HepG2 (cell line): ENCODE data around the gene GDPD5. TPM values are rescaled to one million over a fixed set of nuclear protein-coding genes. Genes with fewer than 3 reads are reported as not detected.

Experiments used
- ATAC-seq: fragments of 200-7000 bp; cut with Tn5 transposase; 3 replicates; pipeline ENCODE4 v1.9.1; 2020; ENCODE audit warnings: mild to moderate bottlenecking, moderate library complexity
- BruUV-seq: library from RNA; stranded (reverse); fragments of 400-500 nt; replicated peaks from 2 replicates; lab custom pipeline; 2021; lab: Mats Ljungman, UMichigan
- CTCF ChIA-PET: fragments of 300-600 bp; formaldehyde crosslinking; extraction: SDS; loops from one replicate; lab custom pipeline; 2021; ENCODE audit warnings: low total read pairs, inconsistent platforms, low intra/inter-chr PET ratio; lab: Yijun Ruan, JAX
- POLR2A ChIA-PET: fragments of 350-600 bp; sonication (Branson Sonifier 250); formaldehyde crosslinking; loops from one replicate; lab custom pipeline; 2020; ENCODE audit warnings: antibody characterized with exemption, inconsistent platforms; lab: Yijun Ruan, JAX
- DNase-seq: peaks from one replicate; pipeline ENCODE4 v3.0.0-alpha.2; 2015; ENCODE audit warnings: low spot score
- FAIRE-seq: peaks from 3 replicates; lab custom pipeline; 2011; peaks lifted over from hg19 to GRCh38; lab: Jason Lieb, UNC
- H2AFZ ChIP-seq: one replicate; pipeline ENCODE4 v1.6.1; 2011; ENCODE audit warnings: low read length, inconsistent platforms
- H3K27ac ChIP-seq: fragments of 300-600 bp; 3 replicates; pipeline ENCODE4 v1.8.0; 2011; ENCODE audit warnings: mixed run types, mild to moderate bottlenecking, mixed read lengths, low read length, inconsistent platforms; ENCODE audit not compliant: insufficient read depth; ENCODE audit errors: extremely low read length
- H3K27me3 ChIP-seq, 2 experiments: fragments of 200-600 bp in 1 of 2; 2 replicates in 1 of 2; 3 replicates in 1 of 2; pipeline versions ENCODE4 v1.6.0 to v1.8.0; 2011; ENCODE audit warnings: low read length in 2 of 2, mild to moderate bottlenecking in 2 of 2, moderate library complexity in 2 of 2, inconsistent platforms in 1 of 2; ENCODE audit not compliant: insufficient read depth in 2 of 2, control insufficient read depth in 1 of 2
- H3K36me3 ChIP-seq, 2 experiments: fragments of 200-600 bp in 1 of 2; replicated peaks in 1 of 2; 2 replicates in 1 of 2; 3 replicates in 1 of 2; pipeline versions ENCODE4 v1.5.1 to v1.8.0; 2011; ENCODE audit warnings: low read length in 2 of 2, inconsistent platforms in 1 of 2; ENCODE audit not compliant: insufficient read depth in 2 of 2, control insufficient read depth in 1 of 2
- H3K4me1 ChIP-seq: 2 replicates; pipeline ENCODE4 v1.5.1; 2012; ENCODE audit warnings: low read length, inconsistent platforms; ENCODE audit not compliant: insufficient read depth
- H3K4me2 ChIP-seq: 2 replicates; pipeline ENCODE4 v1.6.0; 2011; ENCODE audit warnings: low read depth, low read length, inconsistent platforms
- H3K4me3 ChIP-seq, 3 experiments: fragments of 200-600 bp in 1 of 3; sonication (generic), shearing (Covaris generic) in 1 of 3; replicated peaks in 1 of 3; 2 replicates each; pipeline ENCODE4 v1.5.1; 2011 to 2016; ENCODE audit warnings: low read length in 3 of 3, inconsistent platforms in 2 of 3, low read depth in 2 of 3, mild to moderate bottlenecking in 2 of 3, control low read depth in 1 of 3, mixed read lengths in 1 of 3; ENCODE audit not compliant: insufficient read depth in 1 of 3
- H3K79me2 ChIP-seq: one replicate; pipeline ENCODE4 v1.6.1; 2011; ENCODE audit warnings: low read length, inconsistent platforms; ENCODE audit not compliant: insufficient read depth
- H3K9ac ChIP-seq: 2 replicates; pipeline ENCODE4 v1.6.0; 2011; ENCODE audit warnings: mild to moderate bottlenecking, low read depth, low read length, inconsistent platforms; ENCODE audit not compliant: insufficient read depth
- H3K9me3 ChIP-seq: 2 replicates; pipeline ENCODE4 v1.5.1; 2012; ENCODE audit warnings: mild to moderate bottlenecking, low read length
- H4K20me1 ChIP-seq: 2 replicates; pipeline ENCODE4 v1.6.0; 2011; ENCODE audit warnings: inconsistent platforms, mild to moderate bottlenecking, low read length, moderate library complexity; ENCODE audit not compliant: insufficient read depth
- ATF3 ChIP-seq: sonication (generic); formaldehyde crosslinking; IDR thresholded peaks from 2 replicates; pipeline ENCODE4 v1.4.0; 2020; ENCODE audit warnings: missing genetic modification reagents
- BHLHE40 ChIP-seq: IDR thresholded peaks from 2 replicates; pipeline ENCODE4 v1.6.1; 2011; ENCODE audit warnings: low read length, improper control_type of control experiment
- BRF2 ChIP-seq: sonication (generic); formaldehyde crosslinking; IDR thresholded peaks from 2 replicates; pipeline ENCODE4 v1.8.1; 2022; ENCODE audit warnings: mild to moderate bottlenecking, missing genetic modification reagents
- EHMT2 ChIP-seq: fragments of 200-600 bp; sonication (generic); IDR thresholded peaks from 2 replicates; pipeline ENCODE4 v1.7.0; 2017; ENCODE audit warnings: antibody characterized with exemption, low read depth, low read length, borderline replicate concordance
- FLYWCH1 ChIP-seq: sonication (generic); formaldehyde crosslinking; IDR thresholded peaks from 2 replicates; pipeline ENCODE4 v1.8.1; 2023; ENCODE audit warnings: mild to moderate bottlenecking, missing genetic modification reagents
- HOXA7 ChIP-seq: sonication (generic); formaldehyde crosslinking; IDR thresholded peaks from 2 replicates; pipeline ENCODE4 v1.8.1; 2022; ENCODE audit warnings: mild to moderate bottlenecking, missing genetic modification reagents, moderate library complexity
- KLF15 ChIP-seq: sonication (generic); formaldehyde crosslinking; IDR thresholded peaks from 2 replicates; pipeline ENCODE4 v1.8.1; 2023; ENCODE audit warnings: borderline replicate concordance, mild to moderate bottlenecking, inconsistent platforms, missing genetic modification reagents, mixed read lengths
- MAFF ChIP-seq: IDR thresholded peaks from 2 replicates; pipeline ENCODE4 v1.6.1; 2011; ENCODE audit warnings: low read depth, low read length, improper control_type of control experiment
- MEIS1 ChIP-seq: sonication (generic); formaldehyde crosslinking; IDR thresholded peaks from 2 replicates; pipeline ENCODE4 v1.9.0; 2021; ENCODE audit warnings: mild to moderate bottlenecking, missing genetic modification reagents, moderate library complexity, borderline replicate concordance
- MTF2 ChIP-seq: sonication (generic); formaldehyde crosslinking; IDR thresholded peaks from 2 replicates; pipeline ENCODE4 v1.5.0; 2020; ENCODE audit warnings: missing genetic modification reagents, borderline replicate concordance
- NBN ChIP-seq: fragments of 450-650 bp; conservative IDR thresholded peaks from 2 replicates; pipeline ENCODE4 v1.6.1; 2017
- SRSF1 ChIP-seq: fragments of 200-400 bp; formaldehyde crosslinking; optimal IDR thresholded peaks from 2 replicates; pipeline ENCODE3; 2017; ENCODE audit warnings: mild to moderate bottlenecking, low read depth, low read length, moderate library complexity
- TCF7 ChIP-seq: sonication (generic); IDR thresholded peaks from 2 replicates; pipeline ENCODE4 v1.6.1; 2016; ENCODE audit warnings: antibody characterized with exemption, low read depth
- XRCC5 ChIP-seq: fragments of 200-400 bp; formaldehyde crosslinking; optimal IDR thresholded peaks from 2 replicates; pipeline ENCODE3; 2017; ENCODE audit warnings: mild to moderate bottlenecking, low read length
- ZBTB1 ChIP-seq: sonication (generic); formaldehyde crosslinking; IDR thresholded peaks from 2 replicates; pipeline ENCODE4 v1.4.0; 2020; ENCODE audit warnings: missing genetic modification reagents, borderline replicate concordance
- ZNF160 ChIP-seq: sonication (generic); formaldehyde crosslinking; IDR thresholded peaks from 2 replicates; pipeline ENCODE4 v1.8.0; 2022; ENCODE audit warnings: mild to moderate bottlenecking, inconsistent platforms, missing genetic modification reagents
- ZNF33A ChIP-seq: sonication (generic); formaldehyde crosslinking; IDR thresholded peaks from 2 replicates; pipeline ENCODE4 v1.5.1; 2020; ENCODE audit warnings: missing genetic modification reagents, mild to moderate bottlenecking, moderate library complexity, borderline replicate concordance
- ZNF691 ChIP-seq: sonication (generic); formaldehyde crosslinking; IDR thresholded peaks from 2 replicates; pipeline ENCODE4 v1.4.0; 2020; ENCODE audit warnings: missing genetic modification reagents, low read depth, mild to moderate bottlenecking, borderline replicate concordance
- ZNF781 ChIP-seq: sonication (generic); formaldehyde crosslinking; IDR thresholded peaks from 2 replicates; pipeline ENCODE4 v1.5.1; 2020; ENCODE audit warnings: borderline replicate concordance, mild to moderate bottlenecking, missing genetic modification reagents; ENCODE audit errors: not compliant biosample characterization
- WGBS: methylation state at CpG from one replicate; pipeline ENCODE4 v1.1.6; 2017; ENCODE audit warnings: low lambda C conversion rate; 5-methylcytosine and 5-hydroxymethylcytosine counted together
- in situ Hi-C: cut with HindIII; loops from 2 replicates; pipeline ENCODE4 v1.10.0; 2017; ENCODE audit warnings: low pct_unique_long_range_greater_than_20kb; ENCODE audit not compliant: extremely low pct_ligation_motif_present
- intact Hi-C: fragments of 100-400 bp; cut with micrococcal nuclease; formaldehyde crosslinking; loops from one replicate; pipeline ENCODE4 v1.10.0; 2022; ENCODE audit not compliant: unreplicated experiment
- polyA plus RNA-seq, 8 experiments: library from polyadenylated mRNA; depleted of rRNA in 3 of 8; stranded (reverse) in 7 of 8; unstranded in 1 of 8; fragments of >200 nt; fragmentation: Illumina TruSeq in 4 of 8; extraction: Trizol in 4 of 8; gene quantifications; 2 replicates each; pipeline versions ENCODE4 v1.2.1 to v1.2.3, GENCODE V29; 2011 to 2016; ENCODE audit warnings: low read depth in 4 of 8, missing spikeins in 1 of 8, mixed read lengths in 1 of 8; ENCODE audit not compliant: insufficient read depth in 1 of 8
- total RNA-seq, 5 experiments: library from RNA; depleted of rRNA; stranded (reverse); fragments of >200 nt; fragmentation: Illumina TruSeq; extraction: Trizol; gene quantifications; 2 replicates each; pipeline ENCODE4 v1.2.3, GENCODE V29; 2016; ENCODE audit warnings: low read depth in 1 of 5

GDPD5 gene
- total and polyA plus RNA-seq, 2 of the 13 experiments (the other 11 are each of a cell fraction or from before 2014, with no cell fraction given) = 55.0 to 67.5 TPM

- Histone ChIP-seq H3K4me3 (no peak overlapping the region), H3K4me2 (no peak overlapping the region), H3K36me3 (no peaks in the 10 kb centered on the region), H3K4me1 (peaks cover 57% of the 10 kb centered on the region), H3K79me2 (no peaks in the 10 kb centered on the region), H2AFZ (no peak overlapping the region), H3K27ac (no peak overlapping the region), H3K9ac (no peak overlapping the region), H4K20me1 (no peaks in the 10 kb centered on the region), H3K9me3 (no peaks in the 10 kb centered on the region), H3K27me3 (no peaks in the 10 kb centered on the region; a peak in 1 of 5 replicates)
- no TSS peak for BruUV-seq
- ChIA-PET CTCF (no interaction called here), POLR2A (interaction anchor here (0.8 to 1.0 kb wide), 2 partner anchors 9 to 42 kb away, joined by 3 read pairs; no protein-coding TSS in a partner anchor)
- no peak for FAIRE-seq
- in situ Hi-C loops = no loop called here
- no peak for ATAC-seq
- DNase-seq = no peak
- TF ChIP-seq HOXA7 (CRISPR knock-in tag) = no peak
- TF ChIP-seq KLF15 (CRISPR knock-in tag) = no peak
- TF ChIP-seq MEIS1 = no peak
- TF ChIP-seq XRCC5 = no peak
- TF ChIP-seq BRF2 (CRISPR knock-in tag) = no peak
- TF ChIP-seq MTF2 (CRISPR knock-in tag) = no peak
- TF ChIP-seq ATF3 (CRISPR knock-in tag) = no peak
- TF ChIP-seq EHMT2 = no peak
- TF ChIP-seq ZBTB1 = no peak
- TF ChIP-seq ZNF691 = no peak
- TF ChIP-seq ZNF33A (CRISPR knock-in tag) = no peak
- no peak for TF ChIP-seq ZNF160 (CRISPR knock-in tag)
- TF ChIP-seq TCF7 = no peak
- TF ChIP-seq MAFF = no peak
- no peak for TF ChIP-seq SRSF1
- no peak for TF ChIP-seq ZNF781 (CRISPR knock-in tag)
- TF ChIP-seq FLYWCH1 (CRISPR knock-in tag) = no peak
- no peak for TF ChIP-seq BHLHE40
- TF ChIP-seq NBN = no peak
- intact Hi-C loops = no loop called here
- 20% methylated on average over 3 of the region's 3 CpGs for WGBS
Observed at GRCh38 chr11:75556275-75556674, 30.5 kb upstream of the GDPD5 start.
